IMR-90 (cell line): Measurements from ENCODE around the gene FGA. TPM values are rescaled to one million over a fixed set of nuclear protein-coding genes. Genes with fewer than 3 reads are reported as not detected.

Experiments
- ATAC-seq: fragments of 200-7000 bp; cut with Tn5 transposase; 2 replicates; pipeline ENCODE4 v1.9.1; 2020; ENCODE audit warnings: low read depth, mild to moderate bottlenecking, moderate library complexity
- BruUV-seq: library from RNA; stranded (reverse); fragments of 400-500 nt; replicated peaks from 2 replicates; lab custom pipeline; 2021; lab: Mats Ljungman, UMichigan
- CTCF ChIA-PET: fragments of 300-600 bp; formaldehyde crosslinking; extraction: SDS; loops from one replicate; lab custom pipeline; 2021; ENCODE audit warnings: antibody characterized with exemption; lab: Yijun Ruan, JAX
- POLR2A ChIA-PET: fragments of 300-600 bp; sonication (Branson Sonifier 250); formaldehyde crosslinking; loops from one replicate; lab custom pipeline; 2022; ENCODE audit warnings: antibody characterized with exemption; ENCODE audit not compliant: unreplicated experiment; lab: Charles Lee
- DNase-seq: peaks from one replicate; pipeline ENCODE4 v3.0.0; 2013
- H2AFZ ChIP-seq: replicated peaks from 2 replicates; pipeline ENCODE3; 2013; ENCODE audit warnings: low read length, mild to moderate bottlenecking; ENCODE audit not compliant: poor library complexity
- H2AK5ac ChIP-seq: 2 replicates; pipeline ENCODE4 v1.6.1; 2013; ENCODE audit warnings: low read depth, low read length, inconsistent platforms
- H2AK9ac ChIP-seq: replicated peaks from 2 replicates; pipeline ENCODE3; 2013; ENCODE audit warnings: mild to moderate bottlenecking, low read depth, low read length, moderate library complexity; ENCODE audit not compliant: poor library complexity
- H2BK120ac ChIP-seq: 2 replicates; pipeline ENCODE4 v1.6.1; 2013; ENCODE audit warnings: low read depth, low read length, inconsistent platforms
- H2BK15ac ChIP-seq: 3 replicates; pipeline ENCODE4 v1.6.1; 2013; ENCODE audit warnings: low read depth, low read length, inconsistent platforms
- H2BK20ac ChIP-seq: 2 replicates; pipeline ENCODE4 v1.6.1; 2013; ENCODE audit warnings: low read depth, mild to moderate bottlenecking, inconsistent platforms, low read length, moderate library complexity
- H2BK5ac ChIP-seq: 2 replicates; pipeline ENCODE4 v1.6.1; 2013; ENCODE audit warnings: mild to moderate bottlenecking, low read depth, low read length, inconsistent platforms; ENCODE audit not compliant: poor library complexity, severe bottlenecking
- H3K14ac ChIP-seq: replicated peaks from 2 replicates; pipeline ENCODE4 v1.6.1; 2013; ENCODE audit warnings: low read depth, low read length, inconsistent platforms
- H3K18ac ChIP-seq: 2 replicates; pipeline ENCODE4 v1.6.1; 2013; ENCODE audit warnings: low read depth, low read length, control low read depth
- H3K23ac ChIP-seq: 2 replicates; pipeline ENCODE4 v1.6.1; 2013; ENCODE audit warnings: low read depth, low read length, inconsistent platforms
- H3K27ac ChIP-seq: 2 replicates; pipeline ENCODE4 v1.5.1; 2013; ENCODE audit warnings: mild to moderate bottlenecking, control low read depth, low read length; ENCODE audit not compliant: insufficient read depth
- H3K27me3 ChIP-seq: 2 replicates; pipeline ENCODE4 v1.6.1; 2013; ENCODE audit warnings: low read length; ENCODE audit not compliant: control insufficient read depth, insufficient read depth
- H3K36me3 ChIP-seq: 2 replicates; pipeline ENCODE4 v1.6.1; 2013; ENCODE audit warnings: low read length, mixed read lengths; ENCODE audit not compliant: control insufficient read depth, insufficient read depth
- H3K4ac ChIP-seq: 2 replicates; pipeline ENCODE4 v1.6.1; 2013; ENCODE audit warnings: low read depth, low read length, inconsistent platforms
- H3K4me1 ChIP-seq: 2 replicates; pipeline ENCODE4 v1.6.1; 2013; ENCODE audit warnings: low read length, mixed read lengths; ENCODE audit not compliant: control insufficient read depth, insufficient read depth
- H3K4me2 ChIP-seq: 2 replicates; pipeline ENCODE4 v1.6.1; 2013; ENCODE audit warnings: low read depth, mild to moderate bottlenecking, control low read depth, low read length, moderate library complexity
- H3K4me3 ChIP-seq: 2 replicates; pipeline ENCODE4 v1.5.1; 2013; ENCODE audit warnings: low read depth, mild to moderate bottlenecking, control low read depth, low read length, moderate library complexity; ENCODE audit not compliant: insufficient read depth
- H3K56ac ChIP-seq: 2 replicates; pipeline ENCODE4 v1.6.1; 2013; ENCODE audit warnings: low read length, inconsistent platforms; ENCODE audit not compliant: insufficient read depth; ENCODE audit errors: extremely low read depth
- H3K79me1 ChIP-seq, 2 experiments: 2 replicates each; pipeline ENCODE4 v1.6.1; 2013; ENCODE audit warnings: low read length in 2 of 2, inconsistent platforms in 1 of 2, low read depth in 1 of 2
- H3K9ac ChIP-seq: 2 replicates; pipeline ENCODE4 v1.6.1; 2013; ENCODE audit warnings: low read depth, low read length, control low read depth
- H3K9me1 ChIP-seq: 2 replicates; pipeline ENCODE4 v1.6.1; 2013; ENCODE audit warnings: low read length, inconsistent platforms; ENCODE audit not compliant: insufficient read depth
- H3K9me3 ChIP-seq: 2 replicates; pipeline ENCODE4 v1.6.1; 2013; ENCODE audit warnings: low read length; ENCODE audit not compliant: control insufficient read depth, insufficient read depth
- H4K20me1 ChIP-seq: 2 replicates; pipeline ENCODE4 v1.6.1; 2013; ENCODE audit warnings: low read length, inconsistent platforms; ENCODE audit not compliant: insufficient read depth
- H4K5ac ChIP-seq: 2 replicates; pipeline ENCODE4 v1.6.1; 2013; ENCODE audit warnings: mild to moderate bottlenecking, low read depth, low read length, control low read depth
- H4K8ac ChIP-seq, 2 experiments: 2 replicates each; pipeline ENCODE4 v1.6.1; 2013; ENCODE audit warnings: low read depth in 2 of 2, low read length in 2 of 2, control low read depth in 1 of 2, inconsistent platforms in 1 of 2
- H4K91ac ChIP-seq: 2 replicates; pipeline ENCODE4 v1.6.1; 2013; ENCODE audit warnings: low read depth, low read length, inconsistent platforms; ENCODE audit not compliant: insufficient read depth
- BHLHE40 ChIP-seq: fragments of 150-350 bp; IDR thresholded peaks from 2 replicates; pipeline ENCODE4 v1.6.1; 2016; ENCODE audit warnings: mild to moderate bottlenecking, low read depth, low read length
- MAFK ChIP-seq: IDR thresholded peaks from 2 replicates; pipeline ENCODE4 v1.6.1; 2012; ENCODE audit warnings: low read depth, low read length, improper control_type of control experiment
- MAZ ChIP-seq: IDR thresholded peaks from 2 replicates; pipeline ENCODE4 v1.6.1; 2012; ENCODE audit warnings: low read depth, mild to moderate bottlenecking, low read length, improper control_type of control experiment, moderate library complexity, borderline replicate concordance
- MXI1 ChIP-seq: IDR thresholded peaks from 2 replicates; pipeline ENCODE4 v1.6.1; 2012; ENCODE audit warnings: low read depth, mild to moderate bottlenecking, low read length, moderate library complexity, borderline replicate concordance
- RAD21 ChIP-seq: IDR thresholded peaks from 2 replicates; pipeline ENCODE4 v1.6.1; 2012; ENCODE audit warnings: low read length, improper control_type of control experiment
- SMC3 ChIP-seq: fragments of 150-350 bp; IDR thresholded peaks from 2 replicates; pipeline ENCODE4 v1.6.1; 2016; ENCODE audit warnings: low read depth, mild to moderate bottlenecking, antibody characterized with exemption, low read length, moderate library complexity
- dilution Hi-C: fragments of 300-500 bp; cut with HindIII; formaldehyde crosslinking; loops from one replicate; pipeline ENCODE4 v1.14.3; 2018; ENCODE audit warnings: low sequenced_read_pairs; ENCODE audit not compliant: unreplicated experiment
- in situ Hi-C: fragments of 300-500 bp; cut with MboI; formaldehyde crosslinking; loops from 3 replicates; pipeline ENCODE4 v1.14.3; 2019; ENCODE audit warnings: low sequenced_read_pairs, inconsistent platforms, mixed read lengths
- intact Hi-C: fragments of 100-400 bp; cut with micrococcal nuclease; formaldehyde crosslinking; loops from 2 replicates; pipeline ENCODE4 v1.10.0; 2022
- polyA plus RNA-seq, 3 experiments: library from polyadenylated mRNA; depleted of rRNA; stranded (reverse); fragments of >200 nt; gene quantifications; 2 replicates each; pipeline ENCODE4 v1.2.3, GENCODE V29; 2012; ENCODE audit warnings: low replicate concordance in 1 of 3
- total RNA-seq: library from RNA; depleted of rRNA; stranded (reverse); fragments of >200 nt; gene quantifications from 2 replicates; pipeline ENCODE4 v1.2.3, GENCODE V29; 2012
- TF ChIP-seq, protein P1 (sequence below): conservative IDR thresholded peaks from 2 replicates; pipeline ENCODE4 v1.5.1; 2012; ENCODE audit warnings: mild to moderate bottlenecking, low read depth, low read length, improper control_type of control experiment
- TF ChIP-seq, protein P2 (sequence below): fragments of 150-350 bp; IDR thresholded peaks from 2 replicates; pipeline ENCODE4 v1.6.1; 2017; ENCODE audit warnings: mild to moderate bottlenecking, antibody characterized with exemption, low read length, low read depth

FGA gene
- total and polyA plus RNA-seq, 2 of the 4 experiments (the other 2 are of a cell fraction), result not detected

DNA sequence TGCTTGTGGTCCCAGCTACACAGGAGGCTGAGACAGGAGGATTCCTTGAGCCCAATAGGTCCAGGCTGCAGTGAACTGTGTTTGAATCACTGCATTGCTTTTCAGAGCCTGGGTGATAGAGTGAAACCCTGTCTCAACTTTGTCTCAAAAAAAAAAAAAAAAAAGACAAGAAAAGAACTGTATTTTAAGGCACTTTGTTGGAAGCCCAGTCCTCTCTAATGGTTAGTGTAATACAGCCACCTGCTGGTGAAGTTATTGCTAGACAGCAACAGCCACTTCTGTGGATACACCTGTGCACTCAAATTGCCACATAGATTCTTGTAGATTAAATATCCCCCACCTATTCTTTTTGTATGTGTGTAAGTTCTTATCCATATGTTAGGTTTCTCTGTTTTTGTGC lies 32.1 kb upstream of the FGA start:
- H3K27me3 ChIP-seq, result peaks cover 14% of the 10 kb centered on the region
- H2AK9ac ChIP-seq, result no peak overlapping the region
- H2BK120ac ChIP-seq, result no peak overlapping the region
- no peak overlapping the region for H2BK20ac ChIP-seq
- H3K9me1 ChIP-seq, result no peaks in the 10 kb centered on the region
- DNase-seq (peak; percentile 48), ATAC-seq (0 out of 2 replicates have a peak, but pooled peaks have one; percentile 53)
- in situ Hi-C loops (no loop called here), intact Hi-C loops (loop anchor here (1.0 kb wide), 2 partner anchors 63 to 70 kb away; no protein-coding TSS in a partner anchor), dilution Hi-C loops (no loop called here)
- no peak overlapping the region for H3K23ac ChIP-seq
- H3K27ac ChIP-seq, result no peak overlapping the region
- H3K14ac ChIP-seq, result no peak overlapping the region
- no peak overlapping the region for H3K56ac ChIP-seq
- H3K4me2 ChIP-seq, result no peak overlapping the region
- H3K4me1 ChIP-seq, result no peaks in the 10 kb centered on the region
- no peak overlapping the region for H2BK5ac ChIP-seq
- TF ChIP-seq SMC3 (peak; percentile 26; the same call in 1 of the 2 replicates), BHLHE40 (no peak), MAZ (no peak), MXI1 (no peak), RAD21 (peak; percentile 57), MAFK (no peak)
- TF ChIP-seq, protein P1, sequence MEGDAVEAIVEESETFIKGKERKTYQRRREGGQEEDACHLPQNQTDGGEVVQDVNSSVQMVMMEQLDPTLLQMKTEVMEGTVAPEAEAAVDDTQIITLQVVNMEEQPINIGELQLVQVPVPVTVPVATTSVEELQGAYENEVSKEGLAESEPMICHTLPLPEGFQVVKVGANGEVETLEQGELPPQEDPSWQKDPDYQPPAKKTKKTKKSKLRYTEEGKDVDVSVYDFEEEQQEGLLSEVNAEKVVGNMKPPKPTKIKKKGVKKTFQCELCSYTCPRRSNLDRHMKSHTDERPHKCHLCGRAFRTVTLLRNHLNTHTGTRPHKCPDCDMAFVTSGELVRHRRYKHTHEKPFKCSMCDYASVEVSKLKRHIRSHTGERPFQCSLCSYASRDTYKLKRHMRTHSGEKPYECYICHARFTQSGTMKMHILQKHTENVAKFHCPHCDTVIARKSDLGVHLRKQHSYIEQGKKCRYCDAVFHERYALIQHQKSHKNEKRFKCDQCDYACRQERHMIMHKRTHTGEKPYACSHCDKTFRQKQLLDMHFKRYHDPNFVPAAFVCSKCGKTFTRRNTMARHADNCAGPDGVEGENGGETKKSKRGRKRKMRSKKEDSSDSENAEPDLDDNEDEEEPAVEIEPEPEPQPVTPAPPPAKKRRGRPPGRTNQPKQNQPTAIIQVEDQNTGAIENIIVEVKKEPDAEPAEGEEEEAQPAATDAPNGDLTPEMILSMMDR, result peak; percentile 52
- TF ChIP-seq, protein P2, sequence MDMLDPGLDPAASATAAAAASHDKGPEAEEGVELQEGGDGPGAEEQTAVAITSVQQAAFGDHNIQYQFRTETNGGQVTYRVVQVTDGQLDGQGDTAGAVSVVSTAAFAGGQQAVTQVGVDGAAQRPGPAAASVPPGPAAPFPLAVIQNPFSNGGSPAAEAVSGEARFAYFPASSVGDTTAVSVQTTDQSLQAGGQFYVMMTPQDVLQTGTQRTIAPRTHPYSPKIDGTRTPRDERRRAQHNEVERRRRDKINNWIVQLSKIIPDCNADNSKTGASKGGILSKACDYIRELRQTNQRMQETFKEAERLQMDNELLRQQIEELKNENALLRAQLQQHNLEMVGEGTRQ, result no peak
- H4K8ac ChIP-seq, result no peak overlapping the region
- H4K5ac ChIP-seq, result no peak overlapping the region
- H2AFZ ChIP-seq, result no peak overlapping the region
- ChIA-PET POLR2A (no interaction called here), CTCF (interaction anchor here (0.8 to 1.1 kb wide), 3 partner anchors 15 to 73 kb away, joined by 3 to 6 read pairs (median 3); partner anchors contain the start of gene PLRG1)
- no TSS peak for BruUV-seq
- no peaks in the 10 kb centered on the region for H3K9me3 ChIP-seq
- no peaks in the 10 kb centered on the region for H4K20me1 ChIP-seq
- no peaks in the 10 kb centered on the region for H3K79me1 ChIP-seq
- H2BK15ac ChIP-seq, result no peak overlapping the region
- H3K4ac ChIP-seq, result no peak overlapping the region
- no peak overlapping the region for H3K9ac ChIP-seq
- H3K36me3 ChIP-seq, result no peaks in the 10 kb centered on the region
- H2AK5ac ChIP-seq, result no peak overlapping the region
- no peak overlapping the region for H3K4me3 ChIP-seq
- H3K18ac ChIP-seq, result no peak overlapping the region
- H4K91ac ChIP-seq, result no peak overlapping the region
